Measurements from ENCODE around the gene F2RL1.

DNA sequence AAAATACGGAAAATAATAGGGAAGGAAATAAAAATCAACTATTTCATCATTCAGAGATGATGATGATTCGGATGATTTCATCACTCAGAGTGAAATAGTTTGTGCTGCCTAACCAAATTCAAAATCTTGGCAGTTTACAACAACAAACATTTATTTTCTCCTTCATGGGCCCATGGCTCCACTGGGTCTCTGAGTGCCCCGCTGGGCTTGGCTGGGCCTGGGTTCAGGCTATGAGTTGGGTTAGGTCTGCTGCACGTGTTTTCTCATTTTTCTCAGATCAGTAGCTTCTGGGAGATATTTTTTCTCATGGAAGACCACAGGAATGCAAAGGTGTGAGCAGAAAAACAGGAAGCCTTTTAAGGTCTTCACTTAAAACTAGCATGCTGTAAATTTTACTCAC is 24.0 kb upstream of the F2RL1 start:
- TF ChIP-seq EZH2phosphoT487 (IDR thresholded peaks at IDR 0.05; ENCODE audit: insufficient read depth, low read depth) (no peak), EZH2 (IDR thresholded peaks at IDR 0.05; ENCODE audit: insufficient read depth, poor library complexity, severe bottlenecking) (no peak)
